HepG2 (cell line): ENCODE data around the gene SLC7A8. TPM values are rescaled to one million over a fixed set of nuclear protein-coding genes. Genes with fewer than 3 reads are reported as not detected.
A peak's percentile ranks its signal among the peaks of the same experiment; 100 is the strongest.

Source experiments
- ATF3 ChIP-seq: sonication (generic); formaldehyde crosslinking; IDR thresholded peaks from 2 replicates; pipeline ENCODE4 v1.4.0; 2020; ENCODE audit warnings: missing genetic modification reagents
- CCAR2 ChIP-seq: fragments of 200-400 bp; formaldehyde crosslinking; optimal IDR thresholded peaks from 2 replicates; pipeline ENCODE3; 2018; ENCODE audit warnings: low read depth, mild to moderate bottlenecking, low read length, moderate library complexity
- CHCHD3 ChIP-seq: sonication (generic); formaldehyde crosslinking; IDR thresholded peaks from 2 replicates; pipeline ENCODE4 v1.8.0; 2022; ENCODE audit warnings: mild to moderate bottlenecking, missing genetic modification reagents, moderate library complexity
- HMGXB4 ChIP-seq, 2 experiments: sonication (generic) in 1 of 2; formaldehyde crosslinking in 1 of 2; IDR thresholded peaks; 2 replicates each; pipeline versions ENCODE4 v1.4.0 to v1.6.1; 2018 to 2020; ENCODE audit warnings: missing genetic modification reagents in 2 of 2, borderline replicate concordance in 1 of 2, low read depth in 1 of 2, mild to moderate bottlenecking in 1 of 2, missing biosample characterization in 1 of 2
- KAT8 ChIP-seq: IDR thresholded peaks from 2 replicates; pipeline ENCODE4 v1.6.1; 2016; ENCODE audit warnings: missing genetic modification reagents, missing compliant biosample characterization
- KLF11 ChIP-seq: IDR thresholded peaks from 2 replicates; pipeline ENCODE4 v1.6.1; 2016; ENCODE audit warnings: missing compliant biosample characterization
- KLF16 ChIP-seq, 2 experiments: sonication (generic) in 1 of 2; formaldehyde crosslinking in 1 of 2; IDR thresholded peaks; 2 replicates each; pipeline versions ENCODE4 v1.6.1 to v1.8.0; 2016 to 2023; ENCODE audit warnings: missing genetic modification reagents in 2 of 2, missing compliant biosample characterization in 1 of 2
- MEIS1 ChIP-seq: sonication (generic); formaldehyde crosslinking; IDR thresholded peaks from 2 replicates; pipeline ENCODE4 v1.9.0; 2021; ENCODE audit warnings: mild to moderate bottlenecking, missing genetic modification reagents, moderate library complexity, borderline replicate concordance
- NR2F2 ChIP-seq: IDR thresholded peaks from 2 replicates; pipeline ENCODE4 v1.6.1; 2012; ENCODE audit warnings: low read depth, inconsistent platforms, borderline replicate concordance
- ONECUT2 ChIP-seq: sonication (generic); formaldehyde crosslinking; IDR thresholded peaks from 2 replicates; pipeline ENCODE4 v1.4.0; 2020; ENCODE audit warnings: missing genetic modification reagents
- PHF8 ChIP-seq: sonication (generic); formaldehyde crosslinking; IDR thresholded peaks from 2 replicates; pipeline ENCODE4 v1.5.0; 2020; ENCODE audit warnings: missing genetic modification reagents
- REL ChIP-seq: sonication (generic); formaldehyde crosslinking; conservative IDR thresholded peaks from 2 replicates; pipeline ENCODE4 v1.8.0; 2022; ENCODE audit warnings: mild to moderate bottlenecking, missing genetic modification reagents, moderate library complexity
- RELA ChIP-seq: sonication (generic); formaldehyde crosslinking; IDR thresholded peaks from 2 replicates; pipeline ENCODE4 v1.4.0; 2020; ENCODE audit warnings: missing genetic modification reagents
- RXRB ChIP-seq: IDR thresholded peaks from 2 replicates; pipeline ENCODE4 v1.6.1; 2016; ENCODE audit warnings: borderline replicate concordance, missing genetic modification reagents, missing compliant biosample characterization
- SRF ChIP-seq: IDR thresholded peaks from 2 replicates; pipeline ENCODE4 v1.6.1; 2011; ENCODE audit warnings: mild to moderate bottlenecking, low read depth, low read length, moderate library complexity
- U2AF2 ChIP-seq: fragments of 200-400 bp; formaldehyde crosslinking; IDR thresholded peaks from 2 replicates; pipeline ENCODE4 v1.6.1; 2017; ENCODE audit warnings: low read depth, mild to moderate bottlenecking, low read length
- ZNF3 ChIP-seq: IDR thresholded peaks from 2 replicates; pipeline ENCODE4 v1.7.0; 2017; ENCODE audit warnings: inconsistent platforms
- ZNF792 ChIP-seq: IDR thresholded peaks from 2 replicates; pipeline ENCODE4 v1.6.1; 2016
- polyA plus RNA-seq, 8 experiments: library from polyadenylated mRNA; depleted of rRNA in 3 of 8; stranded (reverse) in 7 of 8; unstranded in 1 of 8; fragments of >200 nt; fragmentation: Illumina TruSeq in 4 of 8; extraction: Trizol in 4 of 8; gene quantifications; 2 replicates each; pipeline versions ENCODE4 v1.2.1 to v1.2.3, GENCODE V29; 2011 to 2016; ENCODE audit warnings: low read depth in 4 of 8, missing spikeins in 1 of 8, mixed read lengths in 1 of 8; ENCODE audit not compliant: insufficient read depth in 1 of 8
- total RNA-seq, 5 experiments: library from RNA; depleted of rRNA; stranded (reverse); fragments of >200 nt; fragmentation: Illumina TruSeq; extraction: Trizol; gene quantifications; 2 replicates each; pipeline ENCODE4 v1.2.3, GENCODE V29; 2016; ENCODE audit warnings: low read depth in 1 of 5
- TF ChIP-seq, protein P1 (sequence below): sonication (generic); formaldehyde crosslinking; IDR thresholded peaks from 2 replicates; pipeline ENCODE4 v1.4.0; 2020; ENCODE audit warnings: mild to moderate bottlenecking, missing genetic modification reagents, borderline replicate concordance
- TF ChIP-seq, protein P2 (sequence below): sonication (generic); formaldehyde crosslinking; conservative IDR thresholded peaks from 2 replicates; pipeline ENCODE4 v1.4.0; 2020; ENCODE audit warnings: missing genetic modification reagents

Gene SLC7A8
- total and polyA plus RNA-seq, 2 of the 13 experiments (the other 11 are each of a cell fraction or from before 2014, with no cell fraction given), result 0.25 TPM; not detected in 1

GRCh38 chr14:23095196-23096108 lies 88.0 kb downstream of the SLC7A8 start, which contains the start of gene C14orf119 (continued):
- TF ChIP-seq ONECUT2 (CRISPR knock-in tag) (peak; percentile 39; the same call in 1 of the 2 replicates), CCAR2 (peak; percentile 84), ZNF3 (CRISPR knock-in tag) (no peak), RELA (no peak), RXRB (CRISPR knock-in tag) (no peak; the same call in none of the 2 replicates), U2AF2 (no peak), NR2F2 (no peak), ZNF792 (CRISPR knock-in tag) (no peak; the same call in none of the 2 replicates), KLF11 (CRISPR knock-in tag) (peak; percentile 50; the same call in 1 of the 2 replicates), REL (no peak), KAT8 (CRISPR knock-in tag) (peak; percentile 91; the same call in 1 of the 2 replicates), KLF16 (CRISPR knock-in tag; IDR thresholded peaks at IDR 0.05) (no peak), HMGXB4 (CRISPR knock-in tag; IDR thresholded peaks at IDR 0.05; ENCODE audit: borderline replicate concordance in 1 of 2, low read depth in 1 of 2) (peak in 1 of 2 experiments; percentile 4; a peak in 3 of 4 replicates), PHF8 (CRISPR knock-in tag) (peak; percentile 89), ATF3 (CRISPR knock-in tag) (peak; percentile 60; the same call in 1 of the 2 replicates), MEIS1 (no peak), SRF (peak; percentile 89), CHCHD3 (CRISPR knock-in tag) (peak; percentile 96)
- TF ChIP-seq, protein P1, sequence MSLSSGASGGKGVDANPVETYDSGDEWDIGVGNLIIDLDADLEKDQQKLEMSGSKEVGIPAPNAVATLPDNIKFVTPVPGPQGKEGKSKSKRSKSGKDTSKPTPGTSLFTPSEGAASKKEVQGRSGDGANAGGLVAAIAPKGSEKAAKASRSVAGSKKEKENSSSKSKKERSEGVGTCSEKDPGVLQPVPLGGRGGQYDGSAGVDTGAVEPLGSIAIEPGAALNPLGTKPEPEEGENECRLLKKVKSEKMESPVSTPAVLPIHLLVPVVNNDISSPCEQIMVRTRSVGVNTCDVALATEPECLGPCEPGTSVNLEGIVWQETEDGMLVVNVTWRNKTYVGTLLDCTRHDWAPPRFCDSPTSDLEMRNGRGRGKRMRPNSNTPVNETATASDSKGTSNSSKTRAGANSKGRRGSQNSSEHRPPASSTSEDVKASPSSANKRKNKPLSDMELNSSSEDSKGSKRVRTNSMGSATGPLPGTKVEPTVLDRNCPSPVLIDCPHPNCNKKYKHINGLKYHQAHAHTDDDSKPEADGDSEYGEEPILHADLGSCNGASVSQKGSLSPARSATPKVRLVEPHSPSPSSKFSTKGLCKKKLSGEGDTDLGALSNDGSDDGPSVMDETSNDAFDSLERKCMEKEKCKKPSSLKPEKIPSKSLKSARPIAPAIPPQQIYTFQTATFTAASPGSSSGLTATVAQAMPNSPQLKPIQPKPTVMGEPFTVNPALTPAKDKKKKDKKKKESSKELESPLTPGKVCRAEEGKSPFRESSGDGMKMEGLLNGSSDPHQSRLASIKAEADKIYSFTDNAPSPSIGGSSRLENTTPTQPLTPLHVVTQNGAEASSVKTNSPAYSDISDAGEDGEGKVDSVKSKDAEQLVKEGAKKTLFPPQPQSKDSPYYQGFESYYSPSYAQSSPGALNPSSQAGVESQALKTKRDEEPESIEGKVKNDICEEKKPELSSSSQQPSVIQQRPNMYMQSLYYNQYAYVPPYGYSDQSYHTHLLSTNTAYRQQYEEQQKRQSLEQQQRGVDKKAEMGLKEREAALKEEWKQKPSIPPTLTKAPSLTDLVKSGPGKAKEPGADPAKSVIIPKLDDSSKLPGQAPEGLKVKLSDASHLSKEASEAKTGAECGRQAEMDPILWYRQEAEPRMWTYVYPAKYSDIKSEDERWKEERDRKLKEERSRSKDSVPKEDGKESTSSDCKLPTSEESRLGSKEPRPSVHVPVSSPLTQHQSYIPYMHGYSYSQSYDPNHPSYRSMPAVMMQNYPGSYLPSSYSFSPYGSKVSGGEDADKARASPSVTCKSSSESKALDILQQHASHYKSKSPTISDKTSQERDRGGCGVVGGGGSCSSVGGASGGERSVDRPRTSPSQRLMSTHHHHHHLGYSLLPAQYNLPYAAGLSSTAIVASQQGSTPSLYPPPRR (CRISPR knock-in tag), result no peak
- TF ChIP-seq, protein P2, sequence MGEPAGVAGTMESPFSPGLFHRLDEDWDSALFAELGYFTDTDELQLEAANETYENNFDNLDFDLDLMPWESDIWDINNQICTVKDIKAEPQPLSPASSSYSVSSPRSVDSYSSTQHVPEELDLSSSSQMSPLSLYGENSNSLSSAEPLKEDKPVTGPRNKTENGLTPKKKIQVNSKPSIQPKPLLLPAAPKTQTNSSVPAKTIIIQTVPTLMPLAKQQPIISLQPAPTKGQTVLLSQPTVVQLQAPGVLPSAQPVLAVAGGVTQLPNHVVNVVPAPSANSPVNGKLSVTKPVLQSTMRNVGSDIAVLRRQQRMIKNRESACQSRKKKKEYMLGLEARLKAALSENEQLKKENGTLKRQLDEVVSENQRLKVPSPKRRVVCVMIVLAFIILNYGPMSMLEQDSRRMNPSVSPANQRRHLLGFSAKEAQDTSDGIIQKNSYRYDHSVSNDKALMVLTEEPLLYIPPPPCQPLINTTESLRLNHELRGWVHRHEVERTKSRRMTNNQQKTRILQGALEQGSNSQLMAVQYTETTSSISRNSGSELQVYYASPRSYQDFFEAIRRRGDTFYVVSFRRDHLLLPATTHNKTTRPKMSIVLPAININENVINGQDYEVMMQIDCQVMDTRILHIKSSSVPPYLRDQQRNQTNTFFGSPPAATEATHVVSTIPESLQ (CRISPR knock-in tag), result peak; percentile 47; the same call in 1 of the 2 replicates
